ENCODE results near the gene EGFLAM.

Gene EGFLAM

DNA sequence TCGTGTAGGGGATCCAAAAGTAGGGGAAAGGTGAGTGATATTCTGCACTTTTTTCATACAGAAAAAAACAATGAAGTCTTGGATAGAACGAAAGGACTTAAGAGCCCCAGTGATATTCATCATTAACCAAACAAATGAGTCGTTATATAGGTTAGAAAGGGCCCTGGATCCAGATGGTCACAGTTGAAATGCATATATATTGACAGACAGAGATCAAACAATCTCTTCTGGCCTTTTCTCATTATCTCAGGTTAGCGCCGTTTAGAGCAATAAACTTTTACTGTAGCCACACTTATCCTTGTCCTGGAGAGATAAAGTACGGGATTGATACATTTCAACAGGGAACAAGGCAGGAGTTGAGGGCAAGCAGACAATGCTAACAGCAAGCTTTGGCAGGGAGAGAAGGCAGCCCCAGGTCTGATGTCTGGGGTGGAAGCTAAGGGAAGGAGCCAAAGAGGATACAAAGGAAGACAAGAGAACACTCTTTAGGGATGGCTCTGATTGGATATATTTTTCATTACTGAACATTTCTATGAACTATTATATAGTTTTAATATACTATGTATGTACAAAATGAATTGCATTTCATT lies 221.1 kb downstream of the EGFLAM start:
- no peak overlapping the region for H3K4me3 ChIP-seq (ENCODE audit: control insufficient read depth, low read depth, low read length)
- DNase-seq (ENCODE audit: low read depth): no peak
- TF ChIP-seq, protein P1, sequence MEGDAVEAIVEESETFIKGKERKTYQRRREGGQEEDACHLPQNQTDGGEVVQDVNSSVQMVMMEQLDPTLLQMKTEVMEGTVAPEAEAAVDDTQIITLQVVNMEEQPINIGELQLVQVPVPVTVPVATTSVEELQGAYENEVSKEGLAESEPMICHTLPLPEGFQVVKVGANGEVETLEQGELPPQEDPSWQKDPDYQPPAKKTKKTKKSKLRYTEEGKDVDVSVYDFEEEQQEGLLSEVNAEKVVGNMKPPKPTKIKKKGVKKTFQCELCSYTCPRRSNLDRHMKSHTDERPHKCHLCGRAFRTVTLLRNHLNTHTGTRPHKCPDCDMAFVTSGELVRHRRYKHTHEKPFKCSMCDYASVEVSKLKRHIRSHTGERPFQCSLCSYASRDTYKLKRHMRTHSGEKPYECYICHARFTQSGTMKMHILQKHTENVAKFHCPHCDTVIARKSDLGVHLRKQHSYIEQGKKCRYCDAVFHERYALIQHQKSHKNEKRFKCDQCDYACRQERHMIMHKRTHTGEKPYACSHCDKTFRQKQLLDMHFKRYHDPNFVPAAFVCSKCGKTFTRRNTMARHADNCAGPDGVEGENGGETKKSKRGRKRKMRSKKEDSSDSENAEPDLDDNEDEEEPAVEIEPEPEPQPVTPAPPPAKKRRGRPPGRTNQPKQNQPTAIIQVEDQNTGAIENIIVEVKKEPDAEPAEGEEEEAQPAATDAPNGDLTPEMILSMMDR (IDR thresholded peaks at IDR 0.05; ENCODE audit: control insufficient read depth, insufficient read depth, low read depth, low read length, missing control alignments): no peak

DNA sequence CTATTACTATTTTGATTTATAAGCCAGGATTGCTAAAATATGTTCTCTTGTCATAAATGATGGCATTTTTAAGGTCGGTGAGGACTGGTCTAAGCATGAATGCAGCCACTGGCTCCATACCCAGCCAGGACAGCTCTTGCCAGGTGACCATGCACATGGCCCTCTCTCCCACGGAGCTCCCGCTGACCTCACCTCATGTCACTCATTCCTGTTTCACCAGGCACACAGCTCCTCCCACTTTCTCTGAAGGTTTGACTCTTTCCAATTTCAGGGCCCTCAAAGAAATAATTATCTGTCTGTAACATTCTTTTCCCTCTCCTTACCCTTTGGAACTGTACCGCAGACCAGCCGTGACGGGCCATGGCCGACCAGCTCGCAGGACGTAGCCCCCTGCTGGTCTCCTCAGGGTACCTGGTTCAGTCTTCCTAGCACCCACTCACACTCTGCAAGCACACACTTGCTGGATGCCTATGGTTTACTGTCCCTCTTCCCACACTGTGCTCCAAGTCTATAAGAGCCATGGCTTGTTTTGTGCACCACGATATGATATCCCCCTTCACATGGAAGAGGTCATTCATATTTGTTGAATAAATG lies 225.5 kb downstream of the EGFLAM start:
- no peak overlapping the region for H3K4me3 ChIP-seq (ENCODE audit: control insufficient read depth, low read depth, low read length)
- TF ChIP-seq, protein P1 (IDR thresholded peaks at IDR 0.05; ENCODE audit: control insufficient read depth, insufficient read depth, low read depth, low read length, missing control alignments): no peak
- no peak for DNase-seq (ENCODE audit: low read depth)

DNA sequence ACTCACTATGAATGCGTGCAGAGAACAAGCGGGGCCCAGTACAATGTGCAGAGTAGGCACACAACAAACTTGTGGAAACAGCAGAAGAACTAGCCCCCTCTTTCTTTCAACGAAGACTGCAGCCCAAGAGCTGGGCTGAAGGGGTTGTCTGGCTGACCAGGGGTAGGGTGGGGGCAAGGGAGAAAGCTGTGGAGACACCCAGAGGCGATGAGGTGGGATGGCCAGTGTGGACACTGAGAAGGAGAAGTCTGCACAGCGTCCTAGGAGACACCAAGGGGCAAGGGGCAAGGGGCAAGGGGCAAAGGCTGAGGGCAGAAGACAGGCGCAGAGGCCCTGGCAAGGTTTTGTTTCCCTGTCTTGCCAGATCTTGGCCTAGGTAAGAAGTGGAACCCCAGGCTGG lies 235.8 kb downstream of the EGFLAM start:
- no peak for DNase-seq (ENCODE audit: low read depth)
- no peak overlapping the region for H3K4me3 ChIP-seq (ENCODE audit: control insufficient read depth, low read depth, low read length)
- TF ChIP-seq, protein P1 (IDR thresholded peaks at IDR 0.05; ENCODE audit: control insufficient read depth, insufficient read depth, low read depth, low read length, missing control alignments): no peak

DNA sequence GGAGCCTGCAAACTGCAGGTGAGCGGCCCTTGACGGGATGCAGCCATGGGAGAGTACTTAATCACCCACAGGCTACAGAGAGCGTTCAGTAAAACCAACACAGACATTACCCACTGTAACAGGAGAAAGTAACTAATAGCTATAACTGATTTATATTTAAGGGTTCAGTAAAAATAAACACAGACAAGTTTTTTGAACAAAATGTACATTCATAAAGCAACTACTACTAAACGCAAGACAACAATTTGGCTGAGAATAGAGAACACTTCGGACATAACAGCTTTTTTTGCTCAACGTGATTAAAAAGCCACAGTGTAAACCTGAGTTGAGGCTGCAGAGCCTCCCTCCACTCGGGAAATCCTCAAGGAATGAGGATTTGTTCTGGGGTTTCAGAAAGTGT lies 236.4 kb downstream of the EGFLAM start:
- TF ChIP-seq, protein P1 (IDR thresholded peaks at IDR 0.05; ENCODE audit: control insufficient read depth, insufficient read depth, low read depth, low read length, missing control alignments): no peak
- DNase-seq (ENCODE audit: low read depth): no peak
- no peak overlapping the region for H3K4me3 ChIP-seq (ENCODE audit: control insufficient read depth, low read depth, low read length)

DNA sequence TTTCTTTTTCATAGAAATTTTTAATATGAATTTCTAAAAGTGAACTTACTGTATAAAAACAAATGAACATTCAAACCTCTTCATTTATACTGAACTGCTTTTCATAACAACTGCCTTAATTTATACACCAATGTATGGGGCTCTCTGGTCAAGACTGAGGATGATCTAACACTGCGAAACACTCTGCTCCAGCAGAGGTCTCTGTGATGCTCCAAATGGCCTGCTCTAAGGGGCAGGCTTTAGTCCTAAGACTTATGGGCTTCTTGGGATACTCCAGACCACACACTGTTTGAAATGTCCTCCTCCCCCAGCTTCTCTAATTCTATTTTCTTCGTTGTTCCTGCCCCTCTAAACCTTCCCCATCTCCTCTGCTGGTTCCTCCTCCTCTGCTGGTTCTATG lies 239.6 kb downstream of the EGFLAM start:
- DNase-seq (ENCODE audit: low read depth): no peak
- no peak overlapping the region for H3K4me3 ChIP-seq (ENCODE audit: control insufficient read depth, low read depth, low read length)
- TF ChIP-seq, protein P1 (IDR thresholded peaks at IDR 0.05; ENCODE audit: control insufficient read depth, insufficient read depth, low read depth, low read length, missing control alignments): peak; percentile 24

DNA sequence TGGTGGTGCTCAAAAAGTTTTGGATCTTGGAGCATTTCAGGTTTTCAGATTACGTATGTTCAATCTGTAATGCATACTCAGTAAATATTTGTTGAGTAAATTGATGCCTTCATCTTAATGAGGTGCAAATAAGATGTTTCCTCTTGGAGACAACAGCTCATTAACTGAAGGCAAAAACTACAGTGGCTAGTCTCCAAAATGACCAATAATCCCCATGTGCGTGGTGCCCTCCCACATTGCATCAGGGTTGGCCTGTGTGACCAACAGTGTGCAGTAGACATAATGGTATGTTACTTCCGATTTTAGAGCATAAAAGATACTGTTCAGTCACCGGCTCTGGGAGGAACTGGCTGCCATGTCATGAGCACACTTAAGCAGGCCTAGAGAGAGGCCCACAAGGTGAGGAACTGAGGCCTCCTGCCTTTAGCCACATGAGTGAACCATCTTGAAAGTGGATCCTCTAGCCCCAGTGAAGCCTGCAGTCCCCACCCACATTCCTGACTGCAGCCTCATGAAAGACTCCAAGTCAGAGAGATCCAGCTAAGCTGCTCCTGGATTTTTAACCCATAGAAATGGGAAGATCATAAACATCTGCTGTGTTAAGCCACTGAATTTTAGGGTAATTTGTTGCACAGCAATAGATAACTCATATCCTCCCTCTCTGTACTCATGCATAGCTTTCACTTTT lies 242.4 kb downstream of the EGFLAM start:
- TF ChIP-seq, protein P1 (IDR thresholded peaks at IDR 0.05; ENCODE audit: control insufficient read depth, insufficient read depth, low read depth, low read length, missing control alignments): no peak
- peak; percentile 28 for DNase-seq (ENCODE audit: low read depth)
- H3K4me3 ChIP-seq (ENCODE audit: control insufficient read depth, low read depth, low read length): no peak overlapping the region

Data from AG09309 (cell line).